Prostate gland (tissue), 2 donors: ENCODE measurements around the gene UNC13C. TPM values are rescaled to one million over a fixed set of nuclear protein-coding genes. Genes with fewer than 3 reads are reported as not detected.

Experiments used
- DNase-seq: peaks from one replicate; pipeline ENCODE4 v3.0.0-alpha.2; 2019; ENCODE audit warnings: low spot score
- H3K27ac ChIP-seq, 2 donors: fragments of 200-600 bp; sonication (generic); 2 replicates each; pipeline ENCODE4 v1.5.1; 2017 to 2019
- H3K27me3 ChIP-seq: fragments of 200-600 bp; sonication (generic); replicated peaks from 2 replicates; pipeline ENCODE4 v1.5.1; 2019; ENCODE audit not compliant: insufficient read depth
- H3K36me3 ChIP-seq, 2 donors: fragments of 200-600 bp; sonication (generic); 1 replicate in 1 of 2; 2 replicates in 1 of 2; pipeline versions ENCODE4 v1.5.1 to v1.8.1; 2017 to 2019
- H3K4me1 ChIP-seq: fragments of 200-600 bp; sonication (generic); replicated peaks from 2 replicates; pipeline ENCODE4 v1.5.1; 2019
- H3K4me3 ChIP-seq, 2 donors: fragments of 200-600 bp; sonication (generic); 2 replicates each; pipeline ENCODE4 v1.5.1; 2017 to 2019
- H3K9me3 ChIP-seq: fragments of 200-600 bp; sonication (generic); 2 replicates; pipeline ENCODE4 v1.5.1; 2017
- POLR2A ChIP-seq: fragments of 450-650 bp; IDR thresholded peaks from one replicate; pipeline ENCODE4 v1.6.1; 2016; ENCODE audit warnings: antibody characterized with exemption, mild to moderate bottlenecking
- POLR2AphosphoS5 ChIP-seq: sonication (generic); formaldehyde crosslinking; IDR thresholded peaks from one replicate; pipeline ENCODE4 v1.6.1; 2017; ENCODE audit warnings: antibody characterized with exemption
- WGBS: methylation state at CpG from one replicate; pipeline ENCODE4 v1.1.5; 2018; 5-methylcytosine and 5-hydroxymethylcytosine counted together
- intact Hi-C: fragments of 100-400 bp; cut with DNase I; formaldehyde crosslinking; loops from one replicate; pipeline ENCODE4 v1.14.2; 2022
- total RNA-seq, 2 donors: library from RNA; depleted of rRNA; stranded (reverse); fragments of >200 nt; gene quantifications; one replicate each; pipeline ENCODE4 v1.1.0, GENCODE V29; 2016
- TF ChIP-seq, protein P1 (sequence below), 4 experiments: fragments of 200-600 bp in 2 of 4; fragments of 450-650 bp in 2 of 4; sonication (generic) in 2 of 4; IDR thresholded peaks; 1 replicate in 3 of 4; 2 replicates in 1 of 4; pipeline ENCODE4 v1.5.1; 2016 to 2019; ENCODE audit warnings: antibody characterized with exemption in 4 of 4, mild to moderate bottlenecking in 2 of 4, moderate library complexity in 2 of 4

Gene UNC13C
- total RNA-seq, 2 donors from 2014 or later = 3.6 TPM; not detected in 1

DNA sequence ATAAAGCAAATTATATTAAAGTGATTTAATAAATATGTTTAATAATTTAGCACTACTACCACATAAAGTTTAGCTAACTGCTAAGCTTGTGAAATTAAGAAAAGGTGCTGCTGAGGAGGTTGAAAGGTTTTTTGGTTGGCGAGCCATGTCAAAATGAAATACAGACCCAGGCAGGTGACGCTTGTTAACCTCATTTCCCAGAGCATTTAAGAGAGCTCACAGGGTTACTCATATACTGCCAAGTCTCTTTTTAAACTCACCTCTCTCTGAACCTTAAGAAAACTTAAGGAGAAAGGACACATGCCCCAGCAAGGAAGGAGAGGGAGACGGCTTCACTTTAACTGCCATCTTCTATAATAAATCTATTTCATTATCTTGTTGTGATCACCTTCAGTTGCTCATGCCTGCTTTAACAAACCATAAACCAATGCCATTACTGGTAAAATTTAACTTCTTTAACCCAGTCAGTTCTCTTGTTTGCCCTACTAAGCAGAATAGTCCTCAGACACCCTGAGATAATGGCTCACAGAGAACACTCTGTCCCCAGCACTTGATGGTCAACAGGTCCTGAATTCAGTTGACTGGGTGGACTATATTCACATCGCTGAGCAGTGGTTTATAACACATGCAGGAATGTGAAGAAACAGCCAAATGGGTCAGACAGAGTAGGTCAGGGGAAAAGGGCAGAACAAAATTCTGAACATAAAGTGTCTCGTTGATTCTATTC is 540.1 kb downstream of the UNC13C start:
- no peak for TF ChIP-seq POLR2AphosphoS5
- TF ChIP-seq POLR2A = no peak
- TF ChIP-seq, protein P1, sequence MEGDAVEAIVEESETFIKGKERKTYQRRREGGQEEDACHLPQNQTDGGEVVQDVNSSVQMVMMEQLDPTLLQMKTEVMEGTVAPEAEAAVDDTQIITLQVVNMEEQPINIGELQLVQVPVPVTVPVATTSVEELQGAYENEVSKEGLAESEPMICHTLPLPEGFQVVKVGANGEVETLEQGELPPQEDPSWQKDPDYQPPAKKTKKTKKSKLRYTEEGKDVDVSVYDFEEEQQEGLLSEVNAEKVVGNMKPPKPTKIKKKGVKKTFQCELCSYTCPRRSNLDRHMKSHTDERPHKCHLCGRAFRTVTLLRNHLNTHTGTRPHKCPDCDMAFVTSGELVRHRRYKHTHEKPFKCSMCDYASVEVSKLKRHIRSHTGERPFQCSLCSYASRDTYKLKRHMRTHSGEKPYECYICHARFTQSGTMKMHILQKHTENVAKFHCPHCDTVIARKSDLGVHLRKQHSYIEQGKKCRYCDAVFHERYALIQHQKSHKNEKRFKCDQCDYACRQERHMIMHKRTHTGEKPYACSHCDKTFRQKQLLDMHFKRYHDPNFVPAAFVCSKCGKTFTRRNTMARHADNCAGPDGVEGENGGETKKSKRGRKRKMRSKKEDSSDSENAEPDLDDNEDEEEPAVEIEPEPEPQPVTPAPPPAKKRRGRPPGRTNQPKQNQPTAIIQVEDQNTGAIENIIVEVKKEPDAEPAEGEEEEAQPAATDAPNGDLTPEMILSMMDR (IDR thresholded peaks at IDR 0.05) = no peak
- Histone ChIP-seq H3K27me3 (no peaks in the 10 kb centered on the region), H3K9me3 (no peaks in the 10 kb centered on the region), H3K4me3 (no peak overlapping the region), H3K27ac (no peak overlapping the region), H3K4me1 (no peaks in the 10 kb centered on the region), H3K36me3 (no peaks in the 10 kb centered on the region)
- no peak for DNase-seq
- WGBS = 12% methylated on average over 5 of the region's 5 CpGs
- intact Hi-C loops = no loop called here

DNA sequence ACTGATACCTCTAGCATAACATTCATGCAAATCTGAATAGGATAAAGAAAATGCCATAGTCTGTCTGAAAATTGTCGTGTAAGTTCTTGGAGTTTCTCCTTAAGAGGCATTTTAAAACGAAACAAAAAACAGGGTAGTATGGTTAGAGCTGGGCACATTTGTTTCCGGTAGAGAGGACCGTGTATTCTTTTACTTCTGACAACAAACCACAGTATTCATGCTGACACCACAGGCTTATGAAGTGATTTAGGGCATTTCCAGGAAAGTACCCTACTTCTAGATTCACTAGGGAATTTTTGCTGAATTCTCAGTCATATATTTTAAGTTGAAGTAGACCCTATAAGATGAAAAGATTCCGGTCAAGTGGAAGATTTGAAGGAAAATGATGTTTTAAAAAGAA is 541.3 kb downstream of the UNC13C start:
- TF ChIP-seq, protein P1 (IDR thresholded peaks at IDR 0.05) = no peak
- no peak for TF ChIP-seq POLR2A
- no peak for TF ChIP-seq POLR2AphosphoS5
- no peaks in the 10 kb centered on the region for H3K9me3 ChIP-seq
- 66% methylated on average over 5 of the region's 5 CpGs for WGBS
- H3K36me3 ChIP-seq = no peaks in the 10 kb centered on the region
- H3K27me3 ChIP-seq = no peaks in the 10 kb centered on the region
- DNase-seq = no peak
- H3K27ac ChIP-seq = no peak overlapping the region
- no peak overlapping the region for H3K4me3 ChIP-seq
- intact Hi-C loops = no loop called here
- H3K4me1 ChIP-seq = no peaks in the 10 kb centered on the region

DNA sequence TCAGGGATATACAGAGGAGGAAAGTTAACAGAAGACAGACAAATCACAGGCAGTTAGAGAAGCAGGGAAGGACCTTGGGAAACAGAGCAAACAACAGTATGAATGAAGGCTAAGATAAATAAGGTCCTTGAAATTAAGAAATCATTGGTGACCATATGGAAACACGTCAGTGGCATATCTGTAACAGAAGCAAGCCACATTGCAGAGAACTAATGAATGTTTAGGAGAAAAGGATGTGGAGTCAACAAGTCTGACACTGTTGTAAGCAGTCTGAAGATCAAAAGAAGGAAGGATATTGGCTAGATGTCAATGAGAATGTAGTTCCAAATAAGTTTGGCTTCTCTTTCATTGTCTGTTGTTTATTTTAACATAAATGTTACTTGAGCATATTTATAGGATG is 542.4 kb downstream of the UNC13C start:
- Histone ChIP-seq H3K36me3 (no peaks in the 10 kb centered on the region), H3K4me3 (no peak overlapping the region), H3K27ac (no peak overlapping the region), H3K9me3 (no peaks in the 10 kb centered on the region), H3K27me3 (no peaks in the 10 kb centered on the region), H3K4me1 (no peaks in the 10 kb centered on the region)
- DNase-seq = no peak
- TF ChIP-seq, protein P1 (IDR thresholded peaks at IDR 0.05) = no peak
- TF ChIP-seq POLR2A (no peak), POLR2AphosphoS5 (no peak)
- WGBS = 34% methylated on average over 1 of the region's 1 CpG
- intact Hi-C loops = no loop called here

DNA sequence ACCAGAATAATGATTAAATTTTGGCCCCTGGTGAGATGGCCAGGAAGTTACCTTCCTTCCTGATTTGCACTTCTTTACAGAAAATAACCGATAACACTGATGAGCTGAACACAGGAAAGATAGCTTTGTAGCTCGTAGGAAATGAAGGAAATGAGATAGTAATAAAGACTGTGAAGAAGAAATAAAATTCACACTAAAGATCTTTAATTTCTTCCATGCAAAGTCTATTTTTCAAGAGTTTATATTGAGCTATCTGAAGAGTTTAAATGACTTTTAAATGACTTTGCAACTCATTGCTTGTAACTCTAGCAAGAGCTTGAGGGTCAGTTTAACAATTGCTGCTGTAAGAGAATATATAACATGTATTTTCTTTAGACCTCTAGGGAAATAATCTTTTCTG is 543.0 kb downstream of the UNC13C start:
- Histone ChIP-seq H3K4me1 (no peaks in the 10 kb centered on the region), H3K36me3 (no peaks in the 10 kb centered on the region), H3K4me3 (no peak overlapping the region), H3K9me3 (no peaks in the 10 kb centered on the region), H3K27me3 (no peaks in the 10 kb centered on the region), H3K27ac (no peak overlapping the region)
- intact Hi-C loops = no loop called here
- WGBS = 61% methylated on average over 2 of the region's 2 CpGs
- TF ChIP-seq, protein P1 (IDR thresholded peaks at IDR 0.05) = no peak
- TF ChIP-seq POLR2AphosphoS5 = no peak
- no peak for TF ChIP-seq POLR2A
- no peak for DNase-seq

DNA sequence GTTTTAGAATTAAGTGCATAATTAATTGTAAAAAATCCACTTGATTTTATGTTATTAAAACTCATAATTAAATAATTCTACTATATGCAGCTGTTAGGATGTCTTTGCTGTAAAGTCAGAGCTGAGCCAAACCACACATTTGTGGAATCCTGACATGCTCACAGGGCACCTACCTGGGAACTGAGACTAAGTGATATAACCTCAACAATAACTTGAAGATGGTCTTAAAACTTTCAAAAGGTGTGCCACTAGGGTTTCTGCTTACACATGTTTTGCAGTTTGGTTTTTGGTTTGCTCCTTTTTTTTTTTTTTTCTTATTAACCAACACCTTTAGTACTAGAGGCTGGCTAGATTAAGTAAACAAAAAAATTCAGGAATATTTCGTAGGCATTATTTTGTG is 549.8 kb downstream of the UNC13C start:
- no peak overlapping the region for H3K27ac ChIP-seq
- no peaks in the 10 kb centered on the region for H3K36me3 ChIP-seq
- no peaks in the 10 kb centered on the region for H3K9me3 ChIP-seq
- WGBS = 81% methylated on average over 1 of the region's 1 CpG
- DNase-seq = no peak
- H3K4me3 ChIP-seq = no peak overlapping the region
- no peaks in the 10 kb centered on the region for H3K27me3 ChIP-seq
- TF ChIP-seq POLR2A (no peak), POLR2AphosphoS5 (no peak)
- TF ChIP-seq, protein P1 (IDR thresholded peaks at IDR 0.05) = no peak
- intact Hi-C loops = no loop called here
- H3K4me1 ChIP-seq = no peaks in the 10 kb centered on the region
